ENCODE results near the gene BUD13.

DNA sequence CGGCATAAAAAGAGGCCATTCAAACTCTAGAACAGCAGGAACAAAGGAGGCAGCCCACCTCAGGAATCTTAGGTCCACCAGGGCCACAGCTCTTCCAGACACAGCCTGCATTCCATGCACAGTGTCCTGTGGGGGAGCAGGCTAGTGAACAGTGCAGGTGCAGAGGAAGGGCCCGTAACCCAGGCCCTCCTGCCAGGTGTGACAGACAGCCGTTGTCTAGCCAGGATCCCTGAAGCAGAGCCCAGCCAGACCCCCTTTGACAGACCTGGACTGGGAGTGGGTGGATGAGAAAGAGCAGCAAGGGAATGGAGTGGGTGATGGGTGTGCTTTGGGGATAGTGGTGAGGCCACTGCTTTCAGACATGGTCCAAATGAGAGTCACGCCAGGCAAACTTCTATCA is 16.2 kb upstream of the BUD13 start:
- TF ChIP-seq, protein P1, sequence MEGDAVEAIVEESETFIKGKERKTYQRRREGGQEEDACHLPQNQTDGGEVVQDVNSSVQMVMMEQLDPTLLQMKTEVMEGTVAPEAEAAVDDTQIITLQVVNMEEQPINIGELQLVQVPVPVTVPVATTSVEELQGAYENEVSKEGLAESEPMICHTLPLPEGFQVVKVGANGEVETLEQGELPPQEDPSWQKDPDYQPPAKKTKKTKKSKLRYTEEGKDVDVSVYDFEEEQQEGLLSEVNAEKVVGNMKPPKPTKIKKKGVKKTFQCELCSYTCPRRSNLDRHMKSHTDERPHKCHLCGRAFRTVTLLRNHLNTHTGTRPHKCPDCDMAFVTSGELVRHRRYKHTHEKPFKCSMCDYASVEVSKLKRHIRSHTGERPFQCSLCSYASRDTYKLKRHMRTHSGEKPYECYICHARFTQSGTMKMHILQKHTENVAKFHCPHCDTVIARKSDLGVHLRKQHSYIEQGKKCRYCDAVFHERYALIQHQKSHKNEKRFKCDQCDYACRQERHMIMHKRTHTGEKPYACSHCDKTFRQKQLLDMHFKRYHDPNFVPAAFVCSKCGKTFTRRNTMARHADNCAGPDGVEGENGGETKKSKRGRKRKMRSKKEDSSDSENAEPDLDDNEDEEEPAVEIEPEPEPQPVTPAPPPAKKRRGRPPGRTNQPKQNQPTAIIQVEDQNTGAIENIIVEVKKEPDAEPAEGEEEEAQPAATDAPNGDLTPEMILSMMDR (IDR thresholded peaks at IDR 0.05) = no peak
- no peak for TF ChIP-seq POLR2A (IDR thresholded peaks at IDR 0.05)

Measured in body of pancreas (tissue), 4 donors.